ENCODE results near the gene SLC5A10. TPM values are rescaled to one million over a fixed set of nuclear protein-coding genes. Genes with fewer than 3 reads are reported as not detected.

The SLC5A10 gene
- total and polyA plus RNA-seq, 2 experiments from 2014 or later: 0.10 TPM; not detected in 1

DNA sequence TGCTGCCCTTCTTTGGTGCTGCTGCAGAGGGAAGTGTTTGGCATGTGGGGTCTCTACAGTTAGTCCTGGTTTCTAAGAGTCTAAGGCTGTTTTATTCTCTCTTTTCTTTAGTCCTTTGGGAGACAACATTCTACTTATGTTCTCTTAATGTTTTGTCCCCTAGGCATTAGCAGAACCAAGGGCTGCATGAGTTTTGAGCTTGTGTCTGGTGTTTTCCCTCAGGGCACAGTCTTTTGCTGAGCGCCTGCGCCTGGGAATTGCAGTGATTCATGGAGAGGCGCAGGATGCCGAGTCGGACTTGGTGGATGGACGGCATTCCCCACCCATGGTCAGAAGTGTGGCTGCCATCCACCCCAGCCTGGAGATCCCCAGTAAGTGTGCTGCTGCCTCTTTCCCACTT lies 41.1 kb upstream of the SLC5A10 start:
- Histone ChIP-seq H3K27ac (ENCODE audit: low read depth) (no peak overlapping the region), H3K36me3 (ENCODE audit: insufficient read depth) (peaks cover 20% of the 10 kb centered on the region), H2AFZ (no peak overlapping the region), H3K4me1 (ENCODE audit: insufficient read depth) (no peaks in the 10 kb centered on the region), H3K4me2 (no peak overlapping the region), H4K20me1 (replicated peaks; ENCODE audit: insufficient read depth) (peaks cover 4% of the 10 kb centered on the region), H3K9me2 (ENCODE audit: insufficient read depth) (no peaks in the 10 kb centered on the region), H3K79me2 (replicated peaks; ENCODE audit: insufficient read depth) (no peaks in the 10 kb centered on the region), H3K4me3 (no peak overlapping the region), H3K27me3 (ENCODE audit: insufficient read depth) (no peaks in the 10 kb centered on the region), H3F3A (replicated peaks; ENCODE audit: low read depth) (no peaks in the 10 kb centered on the region)
- TF ChIP-seq ZNF114 (CRISPR knock-in tag; IDR thresholded peaks at IDR 0.05) (no peak), JUNB (IDR thresholded peaks at IDR 0.05; ENCODE audit: unreplicated experiment) (no peak)
- TF ChIP-seq, protein P1, sequence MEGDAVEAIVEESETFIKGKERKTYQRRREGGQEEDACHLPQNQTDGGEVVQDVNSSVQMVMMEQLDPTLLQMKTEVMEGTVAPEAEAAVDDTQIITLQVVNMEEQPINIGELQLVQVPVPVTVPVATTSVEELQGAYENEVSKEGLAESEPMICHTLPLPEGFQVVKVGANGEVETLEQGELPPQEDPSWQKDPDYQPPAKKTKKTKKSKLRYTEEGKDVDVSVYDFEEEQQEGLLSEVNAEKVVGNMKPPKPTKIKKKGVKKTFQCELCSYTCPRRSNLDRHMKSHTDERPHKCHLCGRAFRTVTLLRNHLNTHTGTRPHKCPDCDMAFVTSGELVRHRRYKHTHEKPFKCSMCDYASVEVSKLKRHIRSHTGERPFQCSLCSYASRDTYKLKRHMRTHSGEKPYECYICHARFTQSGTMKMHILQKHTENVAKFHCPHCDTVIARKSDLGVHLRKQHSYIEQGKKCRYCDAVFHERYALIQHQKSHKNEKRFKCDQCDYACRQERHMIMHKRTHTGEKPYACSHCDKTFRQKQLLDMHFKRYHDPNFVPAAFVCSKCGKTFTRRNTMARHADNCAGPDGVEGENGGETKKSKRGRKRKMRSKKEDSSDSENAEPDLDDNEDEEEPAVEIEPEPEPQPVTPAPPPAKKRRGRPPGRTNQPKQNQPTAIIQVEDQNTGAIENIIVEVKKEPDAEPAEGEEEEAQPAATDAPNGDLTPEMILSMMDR (conservative IDR thresholded peaks at IDR 0.05; ENCODE audit: low read depth in 2 of 2): no peak
- DNase-seq (ENCODE audit: low spot score): no peak
- Mint-ChIP-seq H3K4me3 (no peak overlapping the region), H3K4me1 (no peaks in the 10 kb centered on the region), H3K27me3 (ENCODE audit: insufficient read depth, low read depth, poor library complexity) (peaks cover 3% of the 10 kb centered on the region), H3K27ac (no peak overlapping the region), H3K36me3 (ENCODE audit: low read depth) (peaks cover 61% of the 10 kb centered on the region), H3K9me3 (no peaks in the 10 kb centered on the region)
- no peak for ATAC-seq

DNA sequence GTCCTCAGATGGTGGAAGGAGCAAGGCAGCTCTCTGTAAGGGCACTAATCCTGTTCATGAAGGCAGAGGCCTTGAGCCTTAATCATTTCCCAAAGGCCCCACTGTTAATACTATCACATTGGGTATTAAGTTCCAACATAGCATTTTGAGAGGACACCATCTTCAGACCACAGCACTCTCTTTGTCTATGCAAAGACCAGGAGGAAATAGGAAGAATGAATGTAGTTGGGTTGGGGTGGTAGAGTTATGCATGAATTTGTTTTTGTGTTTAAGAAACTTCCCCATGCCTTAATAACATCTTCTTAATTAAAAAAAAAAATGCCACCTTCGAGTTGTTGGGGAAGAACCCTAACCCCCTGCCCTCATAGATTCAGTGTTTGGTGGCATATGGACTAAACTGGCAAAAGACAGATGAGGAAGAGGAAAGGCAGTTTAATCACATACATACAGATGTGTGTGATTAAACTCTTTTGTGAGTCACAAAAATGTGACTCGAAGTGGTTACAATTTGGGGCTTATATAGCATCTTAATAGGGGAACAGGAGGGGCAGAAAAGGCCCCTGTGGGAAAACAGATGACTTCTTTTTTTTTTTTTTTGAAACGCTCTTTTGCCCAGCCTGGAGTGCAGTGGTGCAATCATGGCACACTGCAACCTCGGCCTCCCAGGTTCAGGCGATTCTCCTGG lies 35.0 kb upstream of the SLC5A10 start:
- Histone ChIP-seq H3K36me3 (ENCODE audit: insufficient read depth) (peaks cover 7% of the 10 kb centered on the region), H3K27ac (ENCODE audit: low read depth) (no peak overlapping the region), H3K27me3 (ENCODE audit: insufficient read depth) (no peaks in the 10 kb centered on the region), H3K79me2 (replicated peaks; ENCODE audit: insufficient read depth) (peaks cover 23% of the 10 kb centered on the region; the same call in 1 of the 2 replicates), H2AFZ (no peak overlapping the region), H3K4me3 (no peak overlapping the region), H3F3A (replicated peaks; ENCODE audit: low read depth) (no peaks in the 10 kb centered on the region), H3K9me2 (ENCODE audit: insufficient read depth) (no peaks in the 10 kb centered on the region), H3K4me1 (ENCODE audit: insufficient read depth) (no peaks in the 10 kb centered on the region), H4K20me1 (replicated peaks; ENCODE audit: insufficient read depth) (no peaks in the 10 kb centered on the region; the same call in 1 of the 2 replicates), H3K4me2 (no peak overlapping the region)
- no peak for DNase-seq (ENCODE audit: low spot score)
- peaks cover 48% of the 10 kb centered on the region for H3K36me3 Mint-ChIP-seq (ENCODE audit: low read depth)
- no peak overlapping the region for H3K27ac Mint-ChIP-seq
- no peak overlapping the region for H3K4me3 Mint-ChIP-seq
- H3K9me3 Mint-ChIP-seq: no peaks in the 10 kb centered on the region
- ATAC-seq: no peak
- no peaks in the 10 kb centered on the region for H3K27me3 Mint-ChIP-seq (ENCODE audit: insufficient read depth, low read depth, poor library complexity)
- no peaks in the 10 kb centered on the region for H3K4me1 Mint-ChIP-seq
- TF ChIP-seq, protein P2, sequence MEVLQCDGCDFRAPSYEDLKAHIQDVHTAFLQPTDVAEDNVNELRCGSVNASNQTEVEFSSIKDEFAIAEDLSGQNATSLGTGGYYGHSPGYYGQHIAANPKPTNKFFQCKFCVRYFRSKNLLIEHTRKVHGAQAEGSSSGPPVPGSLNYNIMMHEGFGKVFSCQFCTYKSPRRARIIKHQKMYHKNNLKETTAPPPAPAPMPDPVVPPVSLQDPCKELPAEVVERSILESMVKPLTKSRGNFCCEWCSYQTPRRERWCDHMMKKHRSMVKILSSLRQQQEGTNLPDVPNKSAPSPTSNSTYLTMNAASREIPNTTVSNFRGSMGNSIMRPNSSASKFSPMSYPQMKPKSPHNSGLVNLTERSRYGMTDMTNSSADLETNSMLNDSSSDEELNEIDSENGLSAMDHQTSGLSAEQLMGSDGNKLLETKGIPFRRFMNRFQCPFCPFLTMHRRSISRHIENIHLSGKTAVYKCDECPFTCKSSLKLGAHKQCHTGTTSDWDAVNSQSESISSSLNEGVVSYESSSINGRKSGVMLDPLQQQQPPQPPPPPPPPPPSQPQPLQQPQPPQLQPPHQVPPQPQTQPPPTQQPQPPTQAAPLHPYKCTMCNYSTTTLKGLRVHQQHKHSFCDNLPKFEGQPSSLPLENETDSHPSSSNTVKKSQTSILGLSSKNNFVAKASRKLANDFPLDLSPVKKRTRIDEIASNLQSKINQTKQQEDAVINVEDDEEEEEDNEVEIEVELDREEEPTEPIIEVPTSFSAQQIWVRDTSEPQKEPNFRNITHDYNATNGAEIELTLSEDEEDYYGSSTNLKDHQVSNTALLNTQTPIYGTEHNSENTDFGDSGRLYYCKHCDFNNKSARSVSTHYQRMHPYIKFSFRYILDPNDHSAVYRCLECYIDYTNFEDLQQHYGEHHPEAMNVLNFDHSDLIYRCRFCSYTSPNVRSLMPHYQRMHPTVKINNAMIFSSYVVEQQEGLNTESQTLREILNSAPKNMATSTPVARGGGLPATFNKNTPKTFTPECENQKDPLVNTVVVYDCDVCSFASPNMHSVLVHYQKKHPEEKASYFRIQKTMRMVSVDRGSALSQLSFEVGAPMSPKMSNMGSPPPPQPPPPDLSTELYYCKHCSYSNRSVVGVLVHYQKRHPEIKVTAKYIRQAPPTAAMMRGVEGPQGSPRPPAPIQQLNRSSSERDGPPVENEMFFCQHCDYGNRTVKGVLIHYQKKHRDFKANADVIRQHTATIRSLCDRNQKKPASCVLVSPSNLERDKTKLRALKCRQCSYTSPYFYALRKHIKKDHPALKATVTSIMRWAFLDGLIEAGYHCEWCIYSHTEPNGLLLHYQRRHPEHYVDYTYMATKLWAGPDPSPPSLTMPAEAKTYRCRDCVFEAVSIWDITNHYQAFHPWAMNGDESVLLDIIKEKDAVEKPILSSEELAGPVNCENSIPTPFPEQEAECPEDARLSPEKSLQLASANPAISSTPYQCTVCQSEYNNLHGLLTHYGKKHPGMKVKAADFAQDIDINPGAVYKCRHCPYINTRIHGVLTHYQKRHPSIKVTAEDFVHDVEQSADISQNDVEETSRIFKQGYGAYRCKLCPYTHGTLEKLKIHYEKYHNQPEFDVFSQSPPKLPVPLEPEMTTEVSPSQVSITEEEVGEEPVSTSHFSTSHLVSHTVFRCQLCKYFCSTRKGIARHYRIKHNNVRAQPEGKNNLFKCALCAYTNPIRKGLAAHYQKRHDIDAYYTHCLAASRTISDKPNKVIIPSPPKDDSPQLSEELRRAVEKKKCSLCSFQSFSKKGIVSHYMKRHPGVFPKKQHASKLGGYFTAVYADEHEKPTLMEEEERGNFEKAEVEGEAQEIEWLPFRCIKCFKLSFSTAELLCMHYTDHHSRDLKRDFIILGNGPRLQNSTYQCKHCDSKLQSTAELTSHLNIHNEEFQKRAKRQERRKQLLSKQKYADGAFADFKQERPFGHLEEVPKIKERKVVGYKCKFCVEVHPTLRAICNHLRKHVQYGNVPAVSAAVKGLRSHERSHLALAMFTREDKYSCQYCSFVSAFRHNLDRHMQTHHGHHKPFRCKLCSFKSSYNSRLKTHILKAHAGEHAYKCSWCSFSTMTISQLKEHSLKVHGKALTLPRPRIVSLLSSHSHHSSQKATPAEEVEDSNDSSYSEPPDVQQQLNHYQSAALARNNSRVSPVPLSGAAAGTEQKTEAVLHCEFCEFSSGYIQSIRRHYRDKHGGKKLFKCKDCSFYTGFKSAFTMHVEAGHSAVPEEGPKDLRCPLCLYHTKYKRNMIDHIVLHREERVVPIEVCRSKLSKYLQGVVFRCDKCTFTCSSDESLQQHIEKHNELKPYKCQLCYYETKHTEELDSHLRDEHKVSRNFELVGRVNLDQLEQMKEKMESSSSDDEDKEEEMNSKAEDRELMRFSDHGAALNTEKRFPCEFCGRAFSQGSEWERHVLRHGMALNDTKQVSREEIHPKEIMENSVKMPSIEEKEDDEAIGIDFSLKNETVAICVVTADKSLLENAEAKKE (CRISPR knock-in tag; IDR thresholded peaks at IDR 0.05): no peak
- no peak for TF ChIP-seq CREB1 (CRISPR knock-in tag; IDR thresholded peaks at IDR 0.05; ENCODE audit: low read depth)
- TF ChIP-seq, protein P3, sequence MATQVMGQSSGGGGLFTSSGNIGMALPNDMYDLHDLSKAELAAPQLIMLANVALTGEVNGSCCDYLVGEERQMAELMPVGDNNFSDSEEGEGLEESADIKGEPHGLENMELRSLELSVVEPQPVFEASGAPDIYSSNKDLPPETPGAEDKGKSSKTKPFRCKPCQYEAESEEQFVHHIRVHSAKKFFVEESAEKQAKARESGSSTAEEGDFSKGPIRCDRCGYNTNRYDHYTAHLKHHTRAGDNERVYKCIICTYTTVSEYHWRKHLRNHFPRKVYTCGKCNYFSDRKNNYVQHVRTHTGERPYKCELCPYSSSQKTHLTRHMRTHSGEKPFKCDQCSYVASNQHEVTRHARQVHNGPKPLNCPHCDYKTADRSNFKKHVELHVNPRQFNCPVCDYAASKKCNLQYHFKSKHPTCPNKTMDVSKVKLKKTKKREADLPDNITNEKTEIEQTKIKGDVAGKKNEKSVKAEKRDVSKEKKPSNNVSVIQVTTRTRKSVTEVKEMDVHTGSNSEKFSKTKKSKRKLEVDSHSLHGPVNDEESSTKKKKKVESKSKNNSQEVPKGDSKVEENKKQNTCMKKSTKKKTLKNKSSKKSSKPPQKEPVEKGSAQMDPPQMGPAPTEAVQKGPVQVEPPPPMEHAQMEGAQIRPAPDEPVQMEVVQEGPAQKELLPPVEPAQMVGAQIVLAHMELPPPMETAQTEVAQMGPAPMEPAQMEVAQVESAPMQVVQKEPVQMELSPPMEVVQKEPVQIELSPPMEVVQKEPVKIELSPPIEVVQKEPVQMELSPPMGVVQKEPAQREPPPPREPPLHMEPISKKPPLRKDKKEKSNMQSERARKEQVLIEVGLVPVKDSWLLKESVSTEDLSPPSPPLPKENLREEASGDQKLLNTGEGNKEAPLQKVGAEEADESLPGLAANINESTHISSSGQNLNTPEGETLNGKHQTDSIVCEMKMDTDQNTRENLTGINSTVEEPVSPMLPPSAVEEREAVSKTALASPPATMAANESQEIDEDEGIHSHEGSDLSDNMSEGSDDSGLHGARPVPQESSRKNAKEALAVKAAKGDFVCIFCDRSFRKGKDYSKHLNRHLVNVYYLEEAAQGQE (IDR thresholded peaks at IDR 0.05; ENCODE audit: unreplicated experiment): no peak
- no peak for TF ChIP-seq EZH2phosphoT487 (IDR thresholded peaks at IDR 0.05; ENCODE audit: unreplicated experiment)
- no peak for TF ChIP-seq JUNB (IDR thresholded peaks at IDR 0.05; ENCODE audit: unreplicated experiment)
- TF ChIP-seq, protein P4, sequence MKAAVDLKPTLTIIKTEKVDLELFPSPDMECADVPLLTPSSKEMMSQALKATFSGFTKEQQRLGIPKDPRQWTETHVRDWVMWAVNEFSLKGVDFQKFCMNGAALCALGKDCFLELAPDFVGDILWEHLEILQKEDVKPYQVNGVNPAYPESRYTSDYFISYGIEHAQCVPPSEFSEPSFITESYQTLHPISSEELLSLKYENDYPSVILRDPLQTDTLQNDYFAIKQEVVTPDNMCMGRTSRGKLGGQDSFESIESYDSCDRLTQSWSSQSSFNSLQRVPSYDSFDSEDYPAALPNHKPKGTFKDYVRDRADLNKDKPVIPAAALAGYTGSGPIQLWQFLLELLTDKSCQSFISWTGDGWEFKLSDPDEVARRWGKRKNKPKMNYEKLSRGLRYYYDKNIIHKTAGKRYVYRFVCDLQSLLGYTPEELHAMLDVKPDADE (IDR thresholded peaks at IDR 0.05): no peak

All from GM23338 (cell line).